Kidney (tissue), 14 donors: ENCODE results near the gene CCDC9B. TPM values are rescaled to one million over a fixed set of nuclear protein-coding genes. Genes with fewer than 3 reads are reported as not detected.

Source experiments
- DNase-seq, 5 donors: peaks; one replicate each; pipeline ENCODE4 v3.0.0-alpha.2; 2013 to 2020
- FAIRE-seq: peaks from 2 replicates; lab custom pipeline; 2012; peaks lifted over from hg19 to GRCh38; lab: Jason Lieb, UNC
- H3K27ac ChIP-seq, 2 donors: one replicate each; pipeline ENCODE4 v1.7.0; 2013; ENCODE audit warnings: low read depth in 2 of 2, low read length in 2 of 2, inconsistent platforms in 1 of 2
- H3K27me3 ChIP-seq: one replicate; pipeline ENCODE4 v1.7.1; 2013; ENCODE audit warnings: low read length, inconsistent platforms; ENCODE audit not compliant: control insufficient read depth, insufficient read depth
- H3K36me3 ChIP-seq, 3 donors: one replicate each; pipeline versions ENCODE4 v1.7.0 to v1.7.1; 2013; ENCODE audit warnings: low read length in 3 of 3, control low read depth in 1 of 3, inconsistent platforms in 1 of 3; ENCODE audit not compliant: insufficient read depth in 3 of 3, control insufficient read depth in 2 of 3
- H3K4me1 ChIP-seq, 3 donors: one replicate each; pipeline versions ENCODE4 v1.7.0 to v1.7.1; 2013; ENCODE audit warnings: low read length in 3 of 3, inconsistent platforms in 1 of 3, low read depth in 1 of 3; ENCODE audit not compliant: control insufficient read depth in 2 of 3, insufficient read depth in 2 of 3
- H3K4me3 ChIP-seq, 3 donors: one replicate each; pipeline versions ENCODE4 v1.7.0 to v1.8.1; 2013; ENCODE audit warnings: low read length in 3 of 3, control low read depth in 1 of 3, inconsistent platforms in 1 of 3
- H3K9ac ChIP-seq, 3 donors: one replicate each; pipeline versions ENCODE4 v1.7.0 to v1.7.1; 2013; ENCODE audit warnings: low read length in 3 of 3, control low read depth in 1 of 3, inconsistent platforms in 1 of 3
- H3K9me3 ChIP-seq, 3 donors: one replicate each; pipeline versions ENCODE4 v1.7.0 to v1.7.1; 2013; ENCODE audit warnings: low read length in 3 of 3, control low read depth in 1 of 3, inconsistent platforms in 1 of 3; ENCODE audit not compliant: control insufficient read depth in 2 of 3, insufficient read depth in 1 of 3
- intact Hi-C: fragments of 100-400 bp; cut with DNase I; formaldehyde crosslinking; loops from one replicate; pipeline ENCODE4 v1.11.1; 2022
- polyA plus RNA-seq: library from polyadenylated mRNA; stranded (reverse); fragments of 350-450 nt; fragmentation: Illumina TruSeq; extraction: RNeasy Lipid Tissue Mini Kit (QIAGEN cat#74804); gene quantifications from one replicate; pipeline ENCODE4 v1.2.3, GENCODE V29; 2014; ENCODE audit warnings: low read depth, low replicate concordance; ENCODE audit not compliant: insufficient read depth
- total RNA-seq: library from RNA; stranded (reverse); fragmentation: NEBNext Ultra II Directional; extraction: Animal tissue kit (Norgen Biotek cat#: 25700); gene quantifications from one replicate; pipeline ENCODE4 v1.2.1, GENCODE V29; 2021
- TF ChIP-seq, protein P1 (sequence below): IDR thresholded peaks from 3 replicates; pipeline ENCODE4 v1.5.1; 2012; ENCODE audit warnings: mild to moderate bottlenecking, moderate library complexity, borderline replicate concordance; ENCODE audit not compliant: insufficient read depth; ENCODE audit errors: extremely low read depth
- donor health status: control.
- donor health status: control.
- donor health status: control.
- donor health status: control.
- donor health status: control.
- donor health status: DM: yes; HTN: yes; CAD: no.
- donor health status: Normal renal cell carcinoma (clear cell type).

The CCDC9B gene
- total and polyA plus RNA-seq, 2 donors from 2014 or later: 4.7 to 60.0 TPM

DNA sequence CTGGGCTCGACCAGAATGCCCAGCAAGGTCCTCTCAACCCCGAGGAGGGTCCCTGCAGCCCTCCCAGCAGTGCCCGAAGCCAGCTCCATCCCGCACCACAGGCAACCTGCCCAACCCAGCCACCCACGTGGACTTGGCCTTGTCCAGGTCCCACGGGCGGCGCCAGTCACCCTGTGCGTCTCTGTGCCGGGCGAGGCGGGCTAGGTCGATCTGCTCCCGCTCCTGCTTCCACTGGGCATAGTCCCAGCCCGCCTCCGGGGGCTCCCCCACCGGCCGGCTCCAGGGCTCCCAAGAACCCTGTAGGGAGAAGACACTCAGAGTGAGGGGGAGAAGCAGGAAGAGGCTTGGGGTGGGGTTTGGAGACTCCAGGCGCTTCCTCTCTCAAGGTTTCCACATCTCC is 3.1 kb downstream of the CCDC9B start:
- Histone ChIP-seq H3K36me3 (no peaks in the 10 kb centered on the region), H3K4me1 (peaks cover 0 to 46% (median 18%) of the 10 kb centered on the region in 3 donors), H3K9ac (peak overlapping the region in 1 of 3 donors; percentile 34), H3K4me3 (no peak overlapping the region), H3K9me3 (no peaks in the 10 kb centered on the region), H3K27me3 (no peaks in the 10 kb centered on the region), H3K27ac (no peak overlapping the region)
- FAIRE-seq (no peak), DNase-seq (peak in 2 of 5 donors; percentile 62 to 84)
- intact Hi-C loops: no loop called here
- TF ChIP-seq, protein P1, sequence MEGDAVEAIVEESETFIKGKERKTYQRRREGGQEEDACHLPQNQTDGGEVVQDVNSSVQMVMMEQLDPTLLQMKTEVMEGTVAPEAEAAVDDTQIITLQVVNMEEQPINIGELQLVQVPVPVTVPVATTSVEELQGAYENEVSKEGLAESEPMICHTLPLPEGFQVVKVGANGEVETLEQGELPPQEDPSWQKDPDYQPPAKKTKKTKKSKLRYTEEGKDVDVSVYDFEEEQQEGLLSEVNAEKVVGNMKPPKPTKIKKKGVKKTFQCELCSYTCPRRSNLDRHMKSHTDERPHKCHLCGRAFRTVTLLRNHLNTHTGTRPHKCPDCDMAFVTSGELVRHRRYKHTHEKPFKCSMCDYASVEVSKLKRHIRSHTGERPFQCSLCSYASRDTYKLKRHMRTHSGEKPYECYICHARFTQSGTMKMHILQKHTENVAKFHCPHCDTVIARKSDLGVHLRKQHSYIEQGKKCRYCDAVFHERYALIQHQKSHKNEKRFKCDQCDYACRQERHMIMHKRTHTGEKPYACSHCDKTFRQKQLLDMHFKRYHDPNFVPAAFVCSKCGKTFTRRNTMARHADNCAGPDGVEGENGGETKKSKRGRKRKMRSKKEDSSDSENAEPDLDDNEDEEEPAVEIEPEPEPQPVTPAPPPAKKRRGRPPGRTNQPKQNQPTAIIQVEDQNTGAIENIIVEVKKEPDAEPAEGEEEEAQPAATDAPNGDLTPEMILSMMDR: no peak

DNA sequence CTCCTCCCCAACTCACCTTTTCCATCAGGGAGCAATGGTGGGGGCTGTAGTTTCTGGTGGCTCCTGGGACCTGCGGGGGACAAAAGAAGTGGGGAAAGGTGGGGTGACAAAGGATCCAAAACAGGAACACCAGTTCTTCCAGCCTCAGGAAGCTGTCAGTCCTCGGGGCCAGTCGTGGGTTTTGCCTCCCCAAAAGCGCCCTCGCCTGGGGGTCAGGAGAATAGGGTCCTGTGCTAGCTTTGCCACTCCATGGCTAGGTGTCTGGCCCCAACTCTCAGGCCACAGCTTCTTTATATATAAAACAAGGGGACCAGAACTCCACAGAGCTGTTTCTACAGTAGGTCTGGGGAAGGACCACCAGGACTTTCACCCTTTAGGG is 4.0 kb downstream of the CCDC9B start:
- no peak for FAIRE-seq
- intact Hi-C loops: no loop called here
- H3K4me1 ChIP-seq: peaks cover 0 to 46% (median 18%) of the 10 kb centered on the region in 3 donors

DNA sequence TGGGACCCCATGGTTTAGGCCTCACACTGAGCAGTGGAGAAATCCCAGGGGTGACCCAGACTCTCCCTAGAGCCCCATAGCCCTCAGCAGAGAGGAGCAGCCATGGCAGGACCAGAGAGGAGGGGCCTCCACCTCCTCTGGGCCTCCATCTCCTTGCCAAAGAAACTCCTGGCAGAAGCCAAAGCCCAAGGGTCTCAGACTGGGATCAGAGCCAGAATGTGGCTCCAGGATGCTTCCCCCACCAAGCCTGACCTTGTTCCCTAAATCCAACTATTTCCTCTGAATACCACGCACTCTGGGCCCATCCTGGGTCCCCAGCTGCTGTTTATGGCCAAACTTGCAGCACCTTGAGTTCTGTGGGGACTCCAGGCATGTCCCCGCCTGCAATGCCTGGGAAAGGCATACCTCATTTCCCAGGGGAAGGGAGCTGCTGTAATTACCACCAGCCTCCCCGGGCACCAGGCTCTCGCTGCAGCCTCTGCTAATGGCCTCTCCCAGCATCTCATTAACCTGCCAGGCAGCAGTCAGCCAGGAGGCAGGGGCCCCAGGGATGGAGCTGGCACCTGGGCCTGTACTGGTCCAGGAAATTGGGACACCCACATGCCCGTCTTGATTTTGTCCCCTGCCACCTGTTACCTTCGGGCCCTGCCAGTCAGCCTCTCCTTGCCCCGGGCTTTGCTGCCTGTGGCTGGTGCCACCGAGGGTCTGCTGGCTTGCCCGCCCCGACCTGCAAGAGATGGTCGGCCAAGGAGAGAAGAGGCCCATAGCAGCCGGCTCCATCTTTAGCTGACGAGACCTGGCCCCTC is 4.6 kb downstream of the CCDC9B start:
- no peak overlapping the region for H3K9ac ChIP-seq
- no peak overlapping the region for H3K27ac ChIP-seq
- intact Hi-C loops: no loop called here
- no peaks in the 10 kb centered on the region for H3K27me3 ChIP-seq
- TF ChIP-seq, protein P1: no peak
- peaks cover 0 to 43% (median 18%) of the 10 kb centered on the region in 3 donors for H3K4me1 ChIP-seq
- no peak for FAIRE-seq
- H3K4me3 ChIP-seq: no peak overlapping the region
- DNase-seq: peak in 4 of 5 donors; percentile 34 to 69 (median 47)
- H3K9me3 ChIP-seq: no peaks in the 10 kb centered on the region
- no peaks in the 10 kb centered on the region for H3K36me3 ChIP-seq

More for the DNA sequence above, 4.0 kb downstream of the CCDC9B start:
- Histone ChIP-seq H3K9me3 (no peaks in the 10 kb centered on the region), H3K27me3 (no peaks in the 10 kb centered on the region), H3K9ac (no peak overlapping the region), H3K36me3 (no peaks in the 10 kb centered on the region), H3K27ac (no peak overlapping the region), H3K4me3 (no peak overlapping the region)
- TF ChIP-seq, protein P1: no peak
- peak in 2 of 5 donors; percentile 58 to 70 for DNase-seq
